ENCODE results near the gene CDKAL1.

GRCh38 chr6:20708367-20709124 lies 174.3 kb downstream of the CDKAL1 start:
- no peak for TF ChIP-seq CTCF (IDR thresholded peaks at IDR 0.05; ENCODE audit: poor library complexity)
- TF ChIP-seq EZH2phosphoT487 (IDR thresholded peaks at IDR 0.05; ENCODE audit: low read depth, severe bottlenecking, unreplicated experiment): no peak

Data from hepatocyte (in vitro differentiated cells).